ENCODE data around the gene KDM3A.

KDM3A gene

DNA sequence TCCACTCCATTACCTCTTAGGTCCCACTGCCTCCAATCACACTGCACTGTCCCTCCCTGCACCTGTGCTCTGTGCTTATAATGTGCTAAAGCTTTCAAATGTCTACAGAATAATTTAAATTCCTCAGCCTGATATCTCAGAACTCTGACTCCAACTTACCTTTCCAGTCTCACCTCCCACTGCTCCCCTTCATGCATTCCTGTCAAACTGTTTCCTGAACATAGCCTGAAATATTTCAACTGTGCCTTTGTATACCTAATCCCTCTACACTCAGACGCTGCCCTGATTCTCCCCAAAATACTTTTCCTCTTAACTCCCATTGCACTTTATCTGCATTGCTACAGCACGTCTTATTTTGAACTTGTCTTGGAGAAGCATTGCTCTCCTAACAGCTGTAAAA lies 81.5 kb downstream of the KDM3A start (continued):
- TF ChIP-seq ZNF830 (tag by site-specific recombination; IDR thresholded peaks at IDR 0.05; ENCODE audit: low read depth), result no peak
- no peak for TF ChIP-seq ZSCAN16 (tag by site-specific recombination; IDR thresholded peaks at IDR 0.05)

DNA sequence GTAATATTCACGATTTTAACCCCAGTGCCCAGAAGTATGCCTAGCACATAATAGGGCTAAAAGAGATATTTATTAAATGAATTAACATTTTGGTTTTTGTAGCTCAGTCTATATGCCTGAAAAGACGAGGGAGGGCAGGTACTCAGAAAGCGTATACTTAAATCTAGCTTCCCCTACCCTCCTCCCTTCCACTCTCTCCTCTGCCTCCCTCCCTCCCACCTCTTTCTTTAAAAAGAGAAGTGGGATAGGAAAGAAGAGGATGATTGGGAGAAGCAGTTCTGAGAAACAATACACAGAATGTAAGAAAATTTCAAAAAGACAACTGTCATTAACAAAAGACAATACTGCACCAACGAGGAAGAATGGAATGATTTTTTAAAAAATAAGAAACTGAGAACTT lies 82.3 kb downstream of the KDM3A start:
- H3K27ac ChIP-seq (ENCODE audit: extremely low read depth, low read depth, low read length), result no peak overlapping the region
- H3K36me3 ChIP-seq (ENCODE audit: control insufficient read depth in 2 of 2, insufficient read depth in 1 of 2, low read length in 2 of 2), result peaks cover 0 to 7% of the 10 kb centered on the region in 2 experiments; a peak in 2 of 3 replicates
- no peak overlapping the region for H3K4me3 ChIP-seq (ENCODE audit: low read depth, low read length)
- TF ChIP-seq, protein P1, sequence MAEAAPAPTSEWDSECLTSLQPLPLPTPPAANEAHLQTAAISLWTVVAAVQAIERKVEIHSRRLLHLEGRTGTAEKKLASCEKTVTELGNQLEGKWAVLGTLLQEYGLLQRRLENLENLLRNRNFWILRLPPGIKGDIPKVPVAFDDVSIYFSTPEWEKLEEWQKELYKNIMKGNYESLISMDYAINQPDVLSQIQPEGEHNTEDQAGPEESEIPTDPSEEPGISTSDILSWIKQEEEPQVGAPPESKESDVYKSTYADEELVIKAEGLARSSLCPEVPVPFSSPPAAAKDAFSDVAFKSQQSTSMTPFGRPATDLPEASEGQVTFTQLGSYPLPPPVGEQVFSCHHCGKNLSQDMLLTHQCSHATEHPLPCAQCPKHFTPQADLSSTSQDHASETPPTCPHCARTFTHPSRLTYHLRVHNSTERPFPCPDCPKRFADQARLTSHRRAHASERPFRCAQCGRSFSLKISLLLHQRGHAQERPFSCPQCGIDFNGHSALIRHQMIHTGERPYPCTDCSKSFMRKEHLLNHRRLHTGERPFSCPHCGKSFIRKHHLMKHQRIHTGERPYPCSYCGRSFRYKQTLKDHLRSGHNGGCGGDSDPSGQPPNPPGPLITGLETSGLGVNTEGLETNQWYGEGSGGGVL (tag by site-specific recombination; IDR thresholded peaks at IDR 0.05), result no peak
- no peak for TF ChIP-seq BCL11A (tag by site-specific recombination; IDR thresholded peaks at IDR 0.05; ENCODE audit: low read depth)
- TF ChIP-seq, protein P2, sequence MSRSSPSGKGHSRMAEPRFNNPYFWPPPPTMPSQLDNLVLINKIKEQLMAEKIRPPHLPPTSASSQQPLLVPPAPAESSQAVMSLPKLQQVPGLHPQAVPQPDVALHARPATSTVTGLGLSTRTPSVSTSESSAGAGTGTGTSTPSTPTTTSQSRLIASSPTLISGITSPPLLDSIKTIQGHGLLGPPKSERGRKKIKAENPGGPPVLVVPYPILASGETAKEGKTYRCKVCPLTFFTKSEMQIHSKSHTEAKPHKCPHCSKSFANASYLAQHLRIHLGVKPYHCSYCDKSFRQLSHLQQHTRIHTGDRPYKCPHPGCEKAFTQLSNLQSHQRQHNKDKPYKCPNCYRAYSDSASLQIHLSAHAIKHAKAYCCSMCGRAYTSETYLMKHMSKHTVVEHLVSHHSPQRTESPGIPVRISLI (tag by site-specific recombination; IDR thresholded peaks at IDR 0.05), result no peak
- TF ChIP-seq, protein P3, sequence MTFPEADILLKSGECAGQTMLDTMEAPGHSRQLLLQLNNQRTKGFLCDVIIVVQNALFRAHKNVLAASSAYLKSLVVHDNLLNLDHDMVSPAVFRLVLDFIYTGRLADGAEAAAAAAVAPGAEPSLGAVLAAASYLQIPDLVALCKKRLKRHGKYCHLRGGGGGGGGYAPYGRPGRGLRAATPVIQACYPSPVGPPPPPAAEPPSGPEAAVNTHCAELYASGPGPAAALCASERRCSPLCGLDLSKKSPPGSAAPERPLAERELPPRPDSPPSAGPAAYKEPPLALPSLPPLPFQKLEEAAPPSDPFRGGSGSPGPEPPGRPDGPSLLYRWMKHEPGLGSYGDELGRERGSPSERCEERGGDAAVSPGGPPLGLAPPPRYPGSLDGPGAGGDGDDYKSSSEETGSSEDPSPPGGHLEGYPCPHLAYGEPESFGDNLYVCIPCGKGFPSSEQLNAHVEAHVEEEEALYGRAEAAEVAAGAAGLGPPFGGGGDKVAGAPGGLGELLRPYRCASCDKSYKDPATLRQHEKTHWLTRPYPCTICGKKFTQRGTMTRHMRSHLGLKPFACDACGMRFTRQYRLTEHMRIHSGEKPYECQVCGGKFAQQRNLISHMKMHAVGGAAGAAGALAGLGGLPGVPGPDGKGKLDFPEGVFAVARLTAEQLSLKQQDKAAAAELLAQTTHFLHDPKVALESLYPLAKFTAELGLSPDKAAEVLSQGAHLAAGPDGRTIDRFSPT (tag by site-specific recombination; IDR thresholded peaks at IDR 0.05), result no peak
- TF ChIP-seq ZNF146 (tag by site-specific recombination; IDR thresholded peaks at IDR 0.05), result no peak
- TF ChIP-seq ZNF544 (tag by site-specific recombination; IDR thresholded peaks at IDR 0.05), result no peak
- no peak for TF ChIP-seq MEIS1 (CRISPR knock-in tag; IDR thresholded peaks at IDR 0.05; ENCODE audit: borderline replicate concordance)
- no peak for TF ChIP-seq KLF10 (tag by site-specific recombination; IDR thresholded peaks at IDR 0.05)
- no peak for TF ChIP-seq ZSCAN30 (tag by site-specific recombination; IDR thresholded peaks at IDR 0.05)
- TF ChIP-seq ZNF48 (tag by site-specific recombination; IDR thresholded peaks at IDR 0.05), result no peak
- no peak for TF ChIP-seq ZBTB20 (tag by site-specific recombination; IDR thresholded peaks at IDR 0.05)
- TF ChIP-seq ZNF600 (tag by site-specific recombination; IDR thresholded peaks at IDR 0.05), result no peak
- TF ChIP-seq, protein P4, sequence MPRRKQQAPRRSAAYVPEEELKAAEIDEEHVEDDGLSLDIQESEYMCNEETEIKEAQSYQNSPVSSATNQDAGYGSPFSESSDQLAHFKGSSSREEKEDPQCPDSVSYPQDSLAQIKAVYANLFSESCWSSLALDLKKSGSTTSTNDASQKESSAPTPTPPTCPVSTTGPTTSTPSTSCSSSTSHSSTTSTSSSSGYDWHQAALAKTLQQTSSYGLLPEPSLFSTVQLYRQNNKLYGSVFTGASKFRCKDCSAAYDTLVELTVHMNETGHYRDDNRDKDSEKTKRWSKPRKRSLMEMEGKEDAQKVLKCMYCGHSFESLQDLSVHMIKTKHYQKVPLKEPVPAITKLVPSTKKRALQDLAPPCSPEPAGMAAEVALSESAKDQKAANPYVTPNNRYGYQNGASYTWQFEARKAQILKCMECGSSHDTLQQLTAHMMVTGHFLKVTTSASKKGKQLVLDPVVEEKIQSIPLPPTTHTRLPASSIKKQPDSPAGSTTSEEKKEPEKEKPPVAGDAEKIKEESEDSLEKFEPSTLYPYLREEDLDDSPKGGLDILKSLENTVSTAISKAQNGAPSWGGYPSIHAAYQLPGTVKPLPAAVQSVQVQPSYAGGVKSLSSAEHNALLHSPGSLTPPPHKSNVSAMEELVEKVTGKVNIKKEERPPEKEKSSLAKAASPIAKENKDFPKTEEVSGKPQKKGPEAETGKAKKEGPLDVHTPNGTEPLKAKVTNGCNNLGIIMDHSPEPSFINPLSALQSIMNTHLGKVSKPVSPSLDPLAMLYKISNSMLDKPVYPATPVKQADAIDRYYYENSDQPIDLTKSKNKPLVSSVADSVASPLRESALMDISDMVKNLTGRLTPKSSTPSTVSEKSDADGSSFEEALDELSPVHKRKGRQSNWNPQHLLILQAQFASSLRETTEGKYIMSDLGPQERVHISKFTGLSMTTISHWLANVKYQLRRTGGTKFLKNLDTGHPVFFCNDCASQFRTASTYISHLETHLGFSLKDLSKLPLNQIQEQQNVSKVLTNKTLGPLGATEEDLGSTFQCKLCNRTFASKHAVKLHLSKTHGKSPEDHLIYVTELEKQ (tag by site-specific recombination; IDR thresholded peaks at IDR 0.05; ENCODE audit: borderline replicate concordance), result no peak
- TF ChIP-seq, protein P5, sequence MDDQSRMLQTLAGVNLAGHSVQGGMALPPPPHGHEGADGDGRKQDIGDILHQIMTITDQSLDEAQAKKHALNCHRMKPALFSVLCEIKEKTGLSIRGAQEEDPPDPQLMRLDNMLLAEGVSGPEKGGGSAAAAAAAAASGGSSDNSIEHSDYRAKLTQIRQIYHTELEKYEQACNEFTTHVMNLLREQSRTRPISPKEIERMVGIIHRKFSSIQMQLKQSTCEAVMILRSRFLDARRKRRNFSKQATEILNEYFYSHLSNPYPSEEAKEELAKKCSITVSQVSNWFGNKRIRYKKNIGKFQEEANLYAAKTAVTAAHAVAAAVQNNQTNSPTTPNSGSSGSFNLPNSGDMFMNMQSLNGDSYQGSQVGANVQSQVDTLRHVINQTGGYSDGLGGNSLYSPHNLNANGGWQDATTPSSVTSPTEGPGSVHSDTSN (CRISPR knock-in tag; IDR thresholded peaks at IDR 0.05), result no peak
- TF ChIP-seq, protein P6, sequence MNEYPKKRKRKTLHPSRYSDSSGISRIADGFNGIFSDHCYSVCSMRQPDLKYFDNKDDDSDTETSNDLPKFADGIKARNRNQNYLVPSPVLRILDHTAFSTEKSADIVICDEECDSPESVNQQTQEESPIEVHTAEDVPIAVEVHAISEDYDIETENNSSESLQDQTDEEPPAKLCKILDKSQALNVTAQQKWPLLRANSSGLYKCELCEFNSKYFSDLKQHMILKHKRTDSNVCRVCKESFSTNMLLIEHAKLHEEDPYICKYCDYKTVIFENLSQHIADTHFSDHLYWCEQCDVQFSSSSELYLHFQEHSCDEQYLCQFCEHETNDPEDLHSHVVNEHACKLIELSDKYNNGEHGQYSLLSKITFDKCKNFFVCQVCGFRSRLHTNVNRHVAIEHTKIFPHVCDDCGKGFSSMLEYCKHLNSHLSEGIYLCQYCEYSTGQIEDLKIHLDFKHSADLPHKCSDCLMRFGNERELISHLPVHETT (tag by site-specific recombination; IDR thresholded peaks at IDR 0.05), result no peak
- TF ChIP-seq ZNF791 (tag by site-specific recombination; IDR thresholded peaks at IDR 0.05), result no peak
- TF ChIP-seq IKZF3 (tag by site-specific recombination; IDR thresholded peaks at IDR 0.05), result no peak
- ChIA-PET CTCF (no interaction called here), POLR2A (no interaction called here)
- no peaks in the 10 kb centered on the region for H3K9me3 ChIP-seq (ENCODE audit: control insufficient read depth, insufficient read depth, low read depth, low read length)
- H3K4me1 ChIP-seq (ENCODE audit: control insufficient read depth, insufficient read depth, low read length), result peaks cover 12% of the 10 kb centered on the region

Data from HEK293 (cell line).